ENCODE data around the gene RUNX2.

DNA sequence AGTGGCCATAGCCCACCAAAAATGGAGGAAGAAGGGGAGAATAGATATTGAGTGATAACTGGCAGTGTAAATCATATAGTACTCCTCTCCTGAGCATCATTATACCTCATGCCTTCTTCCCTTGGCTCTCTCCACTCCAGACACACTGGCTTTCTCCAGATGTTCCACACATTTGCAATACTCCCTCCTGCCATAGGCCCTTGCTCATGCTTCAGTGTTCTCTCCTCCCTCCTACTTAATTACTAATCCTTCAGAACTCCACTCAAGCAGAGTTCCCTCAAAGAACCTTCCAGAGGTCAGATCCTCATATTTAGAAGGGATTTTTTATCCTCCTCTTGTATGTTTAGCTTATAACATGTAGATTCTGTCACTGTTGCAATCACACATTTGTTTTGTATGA is 329.1 kb downstream of the RUNX2 start:
- TF ChIP-seq POLR2A (IDR thresholded peaks at IDR 0.05; ENCODE audit: low read depth, low read length) (no peak), POLR2AphosphoS5 (IDR thresholded peaks at IDR 0.05; ENCODE audit: low read depth, low read length) (no peak), TAF1 (IDR thresholded peaks at IDR 0.05; ENCODE audit: borderline replicate concordance, low read depth, low read length) (no peak)
